IMR-90 (cell line): ENCODE data around the gene MRPS25. TPM values are rescaled to one million over a fixed set of nuclear protein-coding genes. Genes with fewer than 3 reads are reported as not detected.

Experiments
- ATAC-seq: fragments of 200-7000 bp; cut with Tn5 transposase; 2 replicates; pipeline ENCODE4 v1.9.1; 2020; ENCODE audit warnings: low read depth, mild to moderate bottlenecking, moderate library complexity
- BruUV-seq: library from RNA; stranded (reverse); fragments of 400-500 nt; replicated peaks from 2 replicates; lab custom pipeline; 2021; lab: Mats Ljungman, UMichigan
- CTCF ChIA-PET: fragments of 300-600 bp; formaldehyde crosslinking; extraction: SDS; loops from one replicate; lab custom pipeline; 2021; ENCODE audit warnings: antibody characterized with exemption; lab: Yijun Ruan, JAX
- POLR2A ChIA-PET: fragments of 300-600 bp; sonication (Branson Sonifier 250); formaldehyde crosslinking; loops from one replicate; lab custom pipeline; 2022; ENCODE audit warnings: antibody characterized with exemption; ENCODE audit not compliant: unreplicated experiment; lab: Charles Lee
- DNase-seq: peaks from one replicate; pipeline ENCODE4 v3.0.0; 2013
- H2AFZ ChIP-seq: replicated peaks from 2 replicates; pipeline ENCODE3; 2013; ENCODE audit warnings: low read length, mild to moderate bottlenecking; ENCODE audit not compliant: poor library complexity
- H2AK5ac ChIP-seq: 2 replicates; pipeline ENCODE4 v1.6.1; 2013; ENCODE audit warnings: low read depth, low read length, inconsistent platforms
- H2AK9ac ChIP-seq: replicated peaks from 2 replicates; pipeline ENCODE3; 2013; ENCODE audit warnings: mild to moderate bottlenecking, low read depth, low read length, moderate library complexity; ENCODE audit not compliant: poor library complexity
- H2BK120ac ChIP-seq: 2 replicates; pipeline ENCODE4 v1.6.1; 2013; ENCODE audit warnings: low read depth, low read length, inconsistent platforms
- H2BK15ac ChIP-seq: 3 replicates; pipeline ENCODE4 v1.6.1; 2013; ENCODE audit warnings: low read depth, low read length, inconsistent platforms
- H2BK20ac ChIP-seq: 2 replicates; pipeline ENCODE4 v1.6.1; 2013; ENCODE audit warnings: low read depth, mild to moderate bottlenecking, inconsistent platforms, low read length, moderate library complexity
- H2BK5ac ChIP-seq: 2 replicates; pipeline ENCODE4 v1.6.1; 2013; ENCODE audit warnings: mild to moderate bottlenecking, low read depth, low read length, inconsistent platforms; ENCODE audit not compliant: poor library complexity, severe bottlenecking
- H3K14ac ChIP-seq: replicated peaks from 2 replicates; pipeline ENCODE4 v1.6.1; 2013; ENCODE audit warnings: low read depth, low read length, inconsistent platforms
- H3K18ac ChIP-seq: 2 replicates; pipeline ENCODE4 v1.6.1; 2013; ENCODE audit warnings: low read depth, low read length, control low read depth
- H3K23ac ChIP-seq: 2 replicates; pipeline ENCODE4 v1.6.1; 2013; ENCODE audit warnings: low read depth, low read length, inconsistent platforms
- H3K27ac ChIP-seq: 2 replicates; pipeline ENCODE4 v1.5.1; 2013; ENCODE audit warnings: mild to moderate bottlenecking, control low read depth, low read length; ENCODE audit not compliant: insufficient read depth
- H3K27me3 ChIP-seq: 2 replicates; pipeline ENCODE4 v1.6.1; 2013; ENCODE audit warnings: low read length; ENCODE audit not compliant: control insufficient read depth, insufficient read depth
- H3K36me3 ChIP-seq: 2 replicates; pipeline ENCODE4 v1.6.1; 2013; ENCODE audit warnings: low read length, mixed read lengths; ENCODE audit not compliant: control insufficient read depth, insufficient read depth
- H3K4ac ChIP-seq: 2 replicates; pipeline ENCODE4 v1.6.1; 2013; ENCODE audit warnings: low read depth, low read length, inconsistent platforms
- H3K4me1 ChIP-seq: 2 replicates; pipeline ENCODE4 v1.6.1; 2013; ENCODE audit warnings: low read length, mixed read lengths; ENCODE audit not compliant: control insufficient read depth, insufficient read depth
- H3K4me2 ChIP-seq: 2 replicates; pipeline ENCODE4 v1.6.1; 2013; ENCODE audit warnings: low read depth, mild to moderate bottlenecking, control low read depth, low read length, moderate library complexity
- H3K4me3 ChIP-seq: 2 replicates; pipeline ENCODE4 v1.5.1; 2013; ENCODE audit warnings: low read depth, mild to moderate bottlenecking, control low read depth, low read length, moderate library complexity; ENCODE audit not compliant: insufficient read depth
- H3K56ac ChIP-seq: 2 replicates; pipeline ENCODE4 v1.6.1; 2013; ENCODE audit warnings: low read length, inconsistent platforms; ENCODE audit not compliant: insufficient read depth; ENCODE audit errors: extremely low read depth
- H3K79me1 ChIP-seq, 2 experiments: 2 replicates each; pipeline ENCODE4 v1.6.1; 2013; ENCODE audit warnings: low read length in 2 of 2, inconsistent platforms in 1 of 2, low read depth in 1 of 2
- H3K9ac ChIP-seq: 2 replicates; pipeline ENCODE4 v1.6.1; 2013; ENCODE audit warnings: low read depth, low read length, control low read depth
- H3K9me1 ChIP-seq: 2 replicates; pipeline ENCODE4 v1.6.1; 2013; ENCODE audit warnings: low read length, inconsistent platforms; ENCODE audit not compliant: insufficient read depth
- H3K9me3 ChIP-seq: 2 replicates; pipeline ENCODE4 v1.6.1; 2013; ENCODE audit warnings: low read length; ENCODE audit not compliant: control insufficient read depth, insufficient read depth
- H4K20me1 ChIP-seq: 2 replicates; pipeline ENCODE4 v1.6.1; 2013; ENCODE audit warnings: low read length, inconsistent platforms; ENCODE audit not compliant: insufficient read depth
- H4K5ac ChIP-seq: 2 replicates; pipeline ENCODE4 v1.6.1; 2013; ENCODE audit warnings: mild to moderate bottlenecking, low read depth, low read length, control low read depth
- H4K8ac ChIP-seq, 2 experiments: 2 replicates each; pipeline ENCODE4 v1.6.1; 2013; ENCODE audit warnings: low read depth in 2 of 2, low read length in 2 of 2, control low read depth in 1 of 2, inconsistent platforms in 1 of 2
- H4K91ac ChIP-seq: 2 replicates; pipeline ENCODE4 v1.6.1; 2013; ENCODE audit warnings: low read depth, low read length, inconsistent platforms; ENCODE audit not compliant: insufficient read depth
- BHLHE40 ChIP-seq: fragments of 150-350 bp; IDR thresholded peaks from 2 replicates; pipeline ENCODE4 v1.6.1; 2016; ENCODE audit warnings: mild to moderate bottlenecking, low read depth, low read length
- CTCF ChIP-seq: conservative IDR thresholded peaks from 2 replicates; pipeline ENCODE4 v1.5.1; 2012; ENCODE audit warnings: mild to moderate bottlenecking, low read depth, low read length, improper control_type of control experiment
- FOS ChIP-seq: fragments of 150-350 bp; IDR thresholded peaks from 2 replicates; pipeline ENCODE4 v1.6.1; 2016; ENCODE audit warnings: low read depth, low read length
- MAFK ChIP-seq: IDR thresholded peaks from 2 replicates; pipeline ENCODE4 v1.6.1; 2012; ENCODE audit warnings: low read depth, low read length, improper control_type of control experiment
- NFE2L2 ChIP-seq: fragments of 150-350 bp; IDR thresholded peaks from 2 replicates; pipeline ENCODE4 v1.6.1; 2016; ENCODE audit warnings: low read depth, mild to moderate bottlenecking, low read length
- POLR2A ChIP-seq: IDR thresholded peaks from 2 replicates; pipeline ENCODE4 v1.6.1; 2012; ENCODE audit warnings: mild to moderate bottlenecking, low read depth, low read length
- RAD21 ChIP-seq: IDR thresholded peaks from 2 replicates; pipeline ENCODE4 v1.6.1; 2012; ENCODE audit warnings: low read length, improper control_type of control experiment
- SMC3 ChIP-seq: fragments of 150-350 bp; IDR thresholded peaks from 2 replicates; pipeline ENCODE4 v1.6.1; 2016; ENCODE audit warnings: low read depth, mild to moderate bottlenecking, antibody characterized with exemption, low read length, moderate library complexity
- USF2 ChIP-seq: fragments of 150-350 bp; IDR thresholded peaks from 2 replicates; pipeline ENCODE4 v1.6.1; 2017; ENCODE audit warnings: mild to moderate bottlenecking, antibody characterized with exemption, low read length, low read depth
- WGBS, 2 experiments: methylation state at CpG; one replicate each; pipeline versions ENCODE4 v1.1.5 to v1.1.7; 2013; ENCODE audit warnings: missing lambda C conversion rate in 2 of 2; ENCODE audit not compliant: insufficient read length in 1 of 2; ENCODE audit errors: extremely low coverage in 2 of 2; 5-methylcytosine and 5-hydroxymethylcytosine counted together
- dilution Hi-C: fragments of 300-500 bp; cut with HindIII; formaldehyde crosslinking; loops from one replicate; pipeline ENCODE4 v1.14.3; 2018; ENCODE audit warnings: low sequenced_read_pairs; ENCODE audit not compliant: unreplicated experiment
- in situ Hi-C: fragments of 300-500 bp; cut with MboI; formaldehyde crosslinking; loops from 3 replicates; pipeline ENCODE4 v1.14.3; 2019; ENCODE audit warnings: low sequenced_read_pairs, inconsistent platforms, mixed read lengths
- intact Hi-C: fragments of 100-400 bp; cut with micrococcal nuclease; formaldehyde crosslinking; loops from 2 replicates; pipeline ENCODE4 v1.10.0; 2022
- polyA plus RNA-seq, 3 experiments: library from polyadenylated mRNA; depleted of rRNA; stranded (reverse); fragments of >200 nt; gene quantifications; 2 replicates each; pipeline ENCODE4 v1.2.3, GENCODE V29; 2012; ENCODE audit warnings: low replicate concordance in 1 of 3
- total RNA-seq: library from RNA; depleted of rRNA; stranded (reverse); fragments of >200 nt; gene quantifications from 2 replicates; pipeline ENCODE4 v1.2.3, GENCODE V29; 2012

The MRPS25 gene
- total and polyA plus RNA-seq, 2 of the 4 experiments (the other 2 are of a cell fraction) = 9.0 to 20.8 TPM

- in situ Hi-C loops = no loop called here
- Histone ChIP-seq H3K23ac (no peak overlapping the region), H2AK9ac (no peak overlapping the region), H2BK5ac (no peak overlapping the region), H3K18ac (no peak overlapping the region), H4K20me1 (no peaks in the 10 kb centered on the region), H3K56ac (no peak overlapping the region), H4K91ac (no peak overlapping the region), H3K79me1 (peaks cover 22 to 28% of the 10 kb centered on the region in 2 experiments), H4K5ac (no peak overlapping the region), H3K9me1 (peaks cover 10% of the 10 kb centered on the region), H3K9me3 (no peaks in the 10 kb centered on the region), H2BK120ac (no peak overlapping the region), H3K27ac (no peak overlapping the region; the same call in 1 of the 2 replicates), H3K4ac (no peak overlapping the region), H2AK5ac (no peak overlapping the region), H2AFZ (no peak overlapping the region), H3K4me3 (no peak overlapping the region), H3K36me3 (peaks cover 13% of the 10 kb centered on the region), H2BK20ac (no peak overlapping the region), H3K27me3 (no peaks in the 10 kb centered on the region), H3K4me2 (no peak overlapping the region), H3K4me1 (peaks cover 9% of the 10 kb centered on the region), H4K8ac (no peak overlapping the region), H2BK15ac (no peak overlapping the region), H3K14ac (no peak overlapping the region), H3K9ac (no peak overlapping the region)
- ChIA-PET POLR2A (no interaction called here), CTCF (no interaction called here)
- DNase-seq (no peak), ATAC-seq (no peak)
- no CpG with 5 or more reads among the region's 3 CpGs for WGBS, 2 experiments
- dilution Hi-C loops = no loop called here
- no TSS peak for BruUV-seq
- intact Hi-C loops = loop anchor here (5.0 kb wide), 1 partner anchor 169 kb away; no protein-coding TSS in a partner anchor
- TF ChIP-seq CTCF (no peak), BHLHE40 (no peak), FOS (no peak), NFE2L2 (no peak), USF2 (no peak), POLR2A (no peak), MAFK (no peak), RAD21 (no peak), SMC3 (no peak)
These were observed 30.9 kb upstream of the MRPS25 start for GRCh38 chr3:15096046-15096445.
